H9 (cell line): ENCODE measurements around the gene FTO. TPM values are rescaled to one million over a fixed set of nuclear protein-coding genes. Genes with fewer than 3 reads are reported as not detected.

ENCODE experiments used
- DNase-seq: peaks from one replicate; pipeline ENCODE4 v3.0.0-alpha.2; 2017
- H2AFZ ChIP-seq: one replicate; pipeline ENCODE4 v1.6.1; 2013; ENCODE audit warnings: mild to moderate bottlenecking, low read length, control low read depth, moderate library complexity
- H2AK5ac ChIP-seq: 2 replicates; pipeline ENCODE4 v1.6.1; 2013; ENCODE audit warnings: low read length, control low read depth, mixed read lengths; ENCODE audit not compliant: insufficient read length
- H2BK120ac ChIP-seq: one replicate; pipeline ENCODE4 v1.6.1; 2013; ENCODE audit warnings: low read depth, mild to moderate bottlenecking, low read length, control low read depth, inconsistent platforms; ENCODE audit not compliant: poor library complexity, severe bottlenecking
- H2BK12ac ChIP-seq: 2 replicates; pipeline ENCODE4 v1.6.1; 2013; ENCODE audit warnings: low read length, control low read depth, mixed read lengths, low read depth; ENCODE audit not compliant: insufficient read length
- H2BK15ac ChIP-seq: 2 replicates; pipeline ENCODE4 v1.6.1; 2013; ENCODE audit warnings: low read depth, low read length, control low read depth
- H2BK20ac ChIP-seq: one replicate; pipeline ENCODE4 v1.6.1; 2013; ENCODE audit warnings: low read depth, mild to moderate bottlenecking, low read length, control low read depth, inconsistent platforms; ENCODE audit not compliant: poor library complexity, severe bottlenecking
- H2BK5ac ChIP-seq: 2 replicates; pipeline ENCODE4 v1.6.1; 2013; ENCODE audit warnings: low read length, control low read depth, mixed read lengths; ENCODE audit not compliant: insufficient read length
- H3K14ac ChIP-seq: 2 replicates; pipeline ENCODE4 v1.6.1; 2013; ENCODE audit warnings: low read length, control low read depth; ENCODE audit not compliant: insufficient read depth
- H3K18ac ChIP-seq: 2 replicates; pipeline ENCODE4 v1.6.1; 2013; ENCODE audit warnings: low read depth, mild to moderate bottlenecking, mixed read lengths, low read length, control low read depth; ENCODE audit not compliant: insufficient read length
- H3K23ac ChIP-seq: 2 replicates; pipeline ENCODE4 v1.6.1; 2013; ENCODE audit warnings: low read length, control low read depth, mixed read lengths, low read depth; ENCODE audit not compliant: insufficient read length
- H3K23me2 ChIP-seq: 2 replicates; pipeline ENCODE4 v1.6.1; 2013; ENCODE audit warnings: low read depth, mild to moderate bottlenecking, mixed read lengths, low read length, control low read depth; ENCODE audit not compliant: insufficient read length, poor library complexity, severe bottlenecking
- H3K27ac ChIP-seq: 2 replicates; pipeline ENCODE4 v1.5.1; 2013; ENCODE audit warnings: low read length, control low read depth, mixed read lengths, low read depth; ENCODE audit not compliant: insufficient read length
- H3K27me3 ChIP-seq: 2 replicates; pipeline ENCODE4 v1.6.1; 2013; ENCODE audit warnings: low read length, control low read depth, inconsistent platforms; ENCODE audit not compliant: insufficient read depth
- H3K4ac ChIP-seq: 2 replicates; pipeline ENCODE4 v1.6.1; 2013; ENCODE audit warnings: low read depth, mild to moderate bottlenecking, control low read depth, inconsistent platforms, low read length, moderate library complexity
- H3K4me1 ChIP-seq: 2 replicates; pipeline ENCODE4 v1.6.1; 2013; ENCODE audit warnings: low read length, control low read depth, inconsistent platforms; ENCODE audit not compliant: insufficient read depth
- H3K4me2 ChIP-seq: 2 replicates; pipeline ENCODE4 v1.6.1; 2013; ENCODE audit warnings: low read length, control low read depth, mixed read lengths; ENCODE audit not compliant: insufficient read length, insufficient read depth
- H3K56ac ChIP-seq: 2 replicates; pipeline ENCODE4 v1.6.1; 2013; ENCODE audit warnings: low read depth, mild to moderate bottlenecking, mixed read lengths, low read length, control low read depth; ENCODE audit not compliant: insufficient read length
- H3K79me1 ChIP-seq: 2 replicates; pipeline ENCODE4 v1.6.1; 2013; ENCODE audit warnings: low read depth, mild to moderate bottlenecking, moderate library complexity, low read length, control low read depth, inconsistent platforms; ENCODE audit not compliant: insufficient read depth, poor library complexity, severe bottlenecking
- H3K79me2 ChIP-seq: 2 replicates; pipeline ENCODE4 v1.6.1; 2013; ENCODE audit warnings: low read length, control low read depth, inconsistent platforms; ENCODE audit not compliant: insufficient read depth
- H3K9ac ChIP-seq: 2 replicates; pipeline ENCODE4 v1.6.1; 2013; ENCODE audit warnings: low read length, control low read depth, mixed read lengths; ENCODE audit not compliant: insufficient read length; ENCODE audit errors: extremely low read depth
- H3K9me3 ChIP-seq: one replicate; pipeline ENCODE4 v1.6.1; 2013; ENCODE audit warnings: low read depth, low read length, inconsistent platforms; ENCODE audit not compliant: control insufficient read depth
- H3T11ph ChIP-seq: one replicate; pipeline ENCODE4 v1.6.1; 2013; ENCODE audit warnings: mild to moderate bottlenecking, low read length, control low read depth, inconsistent platforms
- H4K20me1 ChIP-seq: one replicate; pipeline ENCODE4 v1.6.1; 2013; ENCODE audit not compliant: control insufficient read depth, insufficient read length, insufficient read depth
- H4K5ac ChIP-seq: 2 replicates; pipeline ENCODE4 v1.6.1; 2013; ENCODE audit warnings: low read depth, mild to moderate bottlenecking, mixed read lengths, low read length, control low read depth; ENCODE audit not compliant: insufficient read length
- H4K8ac ChIP-seq: replicated peaks from 2 replicates; pipeline ENCODE4 v1.6.1; 2013; ENCODE audit warnings: low read length, control low read depth, mixed read lengths, low read depth; ENCODE audit not compliant: insufficient read length
- H4K91ac ChIP-seq: 2 replicates; pipeline ENCODE4 v1.6.1; 2013; ENCODE audit warnings: low read depth, mild to moderate bottlenecking, moderate library complexity, mixed read lengths, low read length, control low read depth; ENCODE audit not compliant: insufficient read length
- H3K27ac Mint-ChIP-seq, 3 experiments: 2 replicates in 2 of 3; 3 replicates in 1 of 3; pipeline ENCODE4 v1.8.0; 2020 to 2021; ENCODE audit warnings: mixed read lengths in 3 of 3, mild to moderate bottlenecking in 1 of 3, moderate library complexity in 1 of 3
- H3K27me3 Mint-ChIP-seq: 2 replicates; pipeline ENCODE4 v1.8.0; 2021; ENCODE audit warnings: low read depth, mild to moderate bottlenecking, moderate library complexity, mixed read lengths
- H3K36me3 Mint-ChIP-seq, 3 experiments: 2 replicates in 2 of 3; 3 replicates in 1 of 3; pipeline ENCODE4 v1.8.0; 2020 to 2021; ENCODE audit warnings: low read depth in 3 of 3, mixed read lengths in 3 of 3; ENCODE audit not compliant: insufficient read depth in 1 of 3
- H3K4me1 Mint-ChIP-seq, 2 experiments: 2 replicates each; pipeline ENCODE4 v1.8.0; 2020; ENCODE audit warnings: mixed read lengths in 2 of 2
- H3K4me3 Mint-ChIP-seq, 2 experiments: 2 replicates in 1 of 2; 3 replicates in 1 of 2; pipeline ENCODE4 v1.8.0; 2020 to 2021; ENCODE audit warnings: mild to moderate bottlenecking in 2 of 2, mixed read lengths in 2 of 2, moderate library complexity in 1 of 2
- H3K9me3 Mint-ChIP-seq, 2 experiments: 2 replicates in 1 of 2; 3 replicates in 1 of 2; pipeline ENCODE4 v1.8.0; 2020; ENCODE audit warnings: mild to moderate bottlenecking in 2 of 2, mixed read lengths in 2 of 2, moderate library complexity in 1 of 2
- CTCF ChIP-seq: fragments of 200-600 bp; sonication (generic); conservative IDR thresholded peaks from 3 replicates; pipeline ENCODE4 v1.8.0; 2021; ENCODE audit warnings: antibody characterized with exemption, mild to moderate bottlenecking
- WGBS: extraction: QIAGEN DNeasy Blood & Tissue Kit; methylation state at CpG from one replicate; pipeline ENCODE4 v1.1.7; 2013; ENCODE audit warnings: missing lambda C conversion rate, low lambda C conversion rate, mixed read lengths; ENCODE audit not compliant: insufficient read length; ENCODE audit errors: extremely low coverage; 5-methylcytosine and 5-hydroxymethylcytosine counted together
- total RNA-seq: library from RNA; stranded (reverse); gene quantifications from 2 replicates; pipeline ENCODE4 v1.2.1, GENCODE V29; 2021

Gene FTO
- total RNA-seq, 1 experiment from 2014 or later = 67.9 TPM

- Histone ChIP-seq H2BK20ac (no peak overlapping the region), H3K4me2 (no peak overlapping the region), H4K8ac (no peak overlapping the region), H4K20me1 (no peaks in the 10 kb centered on the region), H3K9ac (no peak overlapping the region), H3T11ph (no peak overlapping the region), H3K27me3 (no peaks in the 10 kb centered on the region), H2BK5ac (no peak overlapping the region), H2BK120ac (no peak overlapping the region), H3K18ac (no peak overlapping the region), H2BK15ac (no peak overlapping the region), H3K79me1 (no peaks in the 10 kb centered on the region), H4K5ac (no peak overlapping the region), H3K4ac (no peak overlapping the region), H3K23me2 (no peaks in the 10 kb centered on the region), H3K27ac (no peak overlapping the region), H2BK12ac (no peak overlapping the region), H3K56ac (no peak overlapping the region), H3K79me2 (no peaks in the 10 kb centered on the region), H3K23ac (no peak overlapping the region), H3K9me3 (no peaks in the 10 kb centered on the region), H2AFZ (no peak overlapping the region), H3K14ac (no peak overlapping the region), H3K4me1 (no peaks in the 10 kb centered on the region), H4K91ac (no peak overlapping the region), H2AK5ac (no peak overlapping the region)
- H3K9me3 Mint-ChIP-seq = no peaks in the 10 kb centered on the region
- peaks cover 7 to 9% of the 10 kb centered on the region in 2 experiments for H3K4me1 Mint-ChIP-seq
- DNase-seq = no peak
- H3K4me3 Mint-ChIP-seq = no peak overlapping the region
- H3K36me3 Mint-ChIP-seq = peaks cover 2 to 23% (median 11%) of the 10 kb centered on the region in 3 experiments; a peak in 5 of 7 replicates
- H3K27ac Mint-ChIP-seq = no peak overlapping the region
- WGBS = no CpG with 5 or more reads among the region's 2 CpGs
- no peak for TF ChIP-seq CTCF
- H3K27me3 Mint-ChIP-seq = no peaks in the 10 kb centered on the region
These were observed 49.0 kb upstream of the FTO start for GRCh38 chr16:53654946-53655345.
